GM23338 (cell line): ENCODE measurements around the gene PRUNE1. TPM values are rescaled to one million over a fixed set of nuclear protein-coding genes. Genes with fewer than 3 reads are reported as not detected.

ENCODE experiments used
- ATAC-seq: fragments of 200-7000 bp; cut with Tn5 transposase; 3 replicates; pipeline ENCODE4 v1.9.1; 2020
- DNase-seq: peaks from one replicate; pipeline ENCODE4 v3.0.0-alpha.2; 2015; ENCODE audit warnings: low spot score
- H2AFZ ChIP-seq: fragments of 200-600 bp; sonication (generic); 2 replicates; pipeline ENCODE4 v1.8.0; 2016; ENCODE audit warnings: antibody characterized with exemption, mild to moderate bottlenecking, moderate library complexity
- H3F3A ChIP-seq: fragments of 200-600 bp; sonication (generic); replicated peaks from 2 replicates; pipeline ENCODE4 v1.8.0; 2017; ENCODE audit warnings: antibody characterized with exemption, mixed run types, low read depth
- H3K27ac ChIP-seq: fragments of 200-600 bp; sonication (generic); 2 replicates; pipeline ENCODE4 v1.6.1; 2016; ENCODE audit warnings: low read depth
- H3K27me3 ChIP-seq: fragments of 200-600 bp; sonication (generic); 2 replicates; pipeline ENCODE4 v1.8.0; 2016; ENCODE audit warnings: mild to moderate bottlenecking, mixed run types, moderate library complexity; ENCODE audit not compliant: insufficient read depth
- H3K36me3 ChIP-seq: fragments of 200-600 bp; sonication (generic); 2 replicates; pipeline ENCODE4 v1.8.0; 2016; ENCODE audit warnings: mild to moderate bottlenecking; ENCODE audit not compliant: insufficient read depth
- H3K4me1 ChIP-seq: fragments of 200-600 bp; sonication (generic); 2 replicates; pipeline ENCODE4 v1.8.0; 2016; ENCODE audit warnings: mild to moderate bottlenecking, moderate library complexity; ENCODE audit not compliant: insufficient read depth
- H3K4me2 ChIP-seq: fragments of 200-600 bp; sonication (generic); 2 replicates; pipeline ENCODE4 v1.7.1; 2017; ENCODE audit warnings: mixed run types
- H3K4me3 ChIP-seq: fragments of 200-600 bp; sonication (generic); 2 replicates; pipeline ENCODE4 v1.6.1; 2016; ENCODE audit warnings: mixed run types
- H3K79me2 ChIP-seq: fragments of 200-600 bp; sonication (generic); replicated peaks from 2 replicates; pipeline ENCODE4 v1.8.0; 2017; ENCODE audit warnings: mild to moderate bottlenecking; ENCODE audit not compliant: insufficient read depth
- H3K9me2 ChIP-seq: fragments of 200-600 bp; sonication (generic); 2 replicates; pipeline ENCODE4 v1.8.0; 2017; ENCODE audit not compliant: insufficient read depth
- H4K20me1 ChIP-seq: fragments of 200-600 bp; sonication (generic); replicated peaks from 2 replicates; pipeline ENCODE4 v1.8.0; 2017; ENCODE audit warnings: mild to moderate bottlenecking; ENCODE audit not compliant: insufficient read depth
- H3K27ac Mint-ChIP-seq: 2 replicates; pipeline ENCODE4 v1.8.0; 2020; ENCODE audit warnings: inconsistent platforms, mild to moderate bottlenecking, moderate library complexity, mixed read lengths
- H3K27me3 Mint-ChIP-seq: 3 replicates; pipeline ENCODE4 v1.8.0; 2022; ENCODE audit warnings: low read depth, mild to moderate bottlenecking, moderate library complexity, mixed read lengths, inconsistent platforms; ENCODE audit not compliant: insufficient read depth, poor library complexity
- H3K36me3 Mint-ChIP-seq: 3 replicates; pipeline ENCODE4 v1.8.0; 2021; ENCODE audit warnings: low read depth, mild to moderate bottlenecking, inconsistent platforms, moderate library complexity, mixed read lengths
- H3K4me1 Mint-ChIP-seq: 3 replicates; pipeline ENCODE4 v1.8.0; 2020; ENCODE audit warnings: mild to moderate bottlenecking, inconsistent platforms, mixed read lengths
- H3K4me3 Mint-ChIP-seq: 3 replicates; pipeline ENCODE4 v1.8.0; 2021; ENCODE audit warnings: moderate library complexity, mild to moderate bottlenecking, inconsistent platforms, mixed read lengths
- H3K9me3 Mint-ChIP-seq: 3 replicates; pipeline ENCODE4 v1.8.0; 2020; ENCODE audit warnings: moderate library complexity, mild to moderate bottlenecking, inconsistent platforms, mixed read lengths
- CREB1 ChIP-seq: fragments of 250-450 bp; sonication (Bioruptor Pico); IDR thresholded peaks from 2 replicates; pipeline ENCODE4 v1.5.0; 2020; ENCODE audit warnings: low read depth, mild to moderate bottlenecking, moderate library complexity
- EZH2 ChIP-seq: fragments of 200-600 bp; sonication (generic); IDR thresholded peaks from one replicate; pipeline ENCODE4 v1.8.0; 2017; ENCODE audit warnings: antibody characterized with exemption, mild to moderate bottlenecking, low read depth; ENCODE audit not compliant: unreplicated experiment
- EZH2phosphoT487 ChIP-seq: fragments of 200-600 bp; sonication (generic); IDR thresholded peaks from one replicate; pipeline ENCODE4 v1.8.1; 2018; ENCODE audit warnings: antibody characterized with exemption; ENCODE audit not compliant: unreplicated experiment
- NANOG ChIP-seq: IDR thresholded peaks from 2 replicates; pipeline ENCODE4 v1.6.1; 2016; ENCODE audit warnings: antibody characterized with exemption, borderline replicate concordance
- STAT1 ChIP-seq: IDR thresholded peaks from one replicate; pipeline ENCODE4 v1.6.1; 2016; ENCODE audit warnings: antibody characterized with exemption; ENCODE audit not compliant: unreplicated experiment
- ZNF331 ChIP-seq: fragments of 250-450 bp; sonication (Bioruptor Pico); IDR thresholded peaks from 2 replicates; pipeline ENCODE4 v1.5.0; 2020; ENCODE audit warnings: low read depth, mild to moderate bottlenecking, moderate library complexity
- polyA plus RNA-seq: library from polyadenylated mRNA; unstranded; fragments of >200 nt; fragmentation: Nextera tagmentation; extraction: Ambion mirVana; gene quantifications from 2 replicates; pipeline ENCODE4 v1.2.1, GENCODE V29; 2016
- total RNA-seq: library from RNA; depleted of rRNA; stranded (reverse); fragments of >200 nt; shearing (Covaris generic); gene quantifications from 2 replicates; pipeline ENCODE4 v1.2.3, GENCODE V29; 2014
- TF ChIP-seq, protein P1 (sequence below): IDR thresholded peaks from 2 replicates; pipeline ENCODE4 v1.6.1; 2016; ENCODE audit warnings: antibody characterized with exemption
- TF ChIP-seq, protein P2 (sequence below), 2 experiments: fragments of 200-600 bp in 1 of 2; sonication (generic) in 1 of 2; conservative IDR thresholded peaks; 2 replicates each; pipeline versions ENCODE4 v1.5.1 to v1.6.1; 2016 to 2017; ENCODE audit warnings: antibody characterized with exemption in 2 of 2, low read depth in 2 of 2, mild to moderate bottlenecking in 2 of 2, moderate library complexity in 1 of 2
- TF ChIP-seq, protein P3 (sequence below): fragments of 250-450 bp; sonication (Bioruptor Pico); IDR thresholded peaks from 2 replicates; pipeline ENCODE4 v1.5.0; 2020; ENCODE audit warnings: mild to moderate bottlenecking, moderate library complexity

The PRUNE1 gene
- total and polyA plus RNA-seq, 2 experiments from 2014 or later: 14.7 to 33.2 TPM

DNA sequence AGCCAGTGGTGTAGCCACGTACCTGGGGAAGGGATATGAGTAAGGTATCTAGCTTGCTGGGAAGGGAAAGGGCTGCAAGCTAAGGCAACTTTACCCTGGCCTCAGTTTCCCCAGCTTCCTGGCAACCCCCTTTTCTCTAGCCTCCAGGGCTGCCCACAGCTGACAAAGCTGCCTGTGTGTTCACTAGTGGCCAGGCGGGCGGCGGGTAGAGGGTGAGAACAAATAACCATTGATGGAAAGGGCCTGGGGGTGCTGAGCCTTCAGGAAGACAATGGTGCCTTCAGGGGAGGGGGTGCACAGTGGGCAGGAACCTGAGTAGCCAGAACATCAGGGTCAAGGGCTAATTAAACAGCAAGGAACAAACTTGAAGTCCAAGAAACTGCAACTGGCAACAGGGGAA, 39.8 kb upstream of the PRUNE1 start:
- no peaks in the 10 kb centered on the region; the same call in 2 of the 3 replicates for H3K9me3 Mint-ChIP-seq
- Histone ChIP-seq H2AFZ (no peak overlapping the region), H3K4me2 (no peak overlapping the region), H3K9me2 (no peaks in the 10 kb centered on the region), H4K20me1 (peaks cover 30% of the 10 kb centered on the region), H3K4me1 (peaks cover 36% of the 10 kb centered on the region), H3K4me3 (no peak overlapping the region), H3F3A (peaks cover 26% of the 10 kb centered on the region), H3K36me3 (peaks cover 46% of the 10 kb centered on the region), H3K79me2 (peaks cover 52% of the 10 kb centered on the region), H3K27ac (no peak overlapping the region), H3K27me3 (no peaks in the 10 kb centered on the region)
- peaks cover 69% of the 10 kb centered on the region for H3K36me3 Mint-ChIP-seq
- TF ChIP-seq CREB1 (CRISPR knock-in tag) (no peak), EZH2 (no peak), ZNF331 (CRISPR knock-in tag) (no peak), NANOG (no peak), STAT1 (no peak), EZH2phosphoT487 (no peak)
- TF ChIP-seq, protein P1, sequence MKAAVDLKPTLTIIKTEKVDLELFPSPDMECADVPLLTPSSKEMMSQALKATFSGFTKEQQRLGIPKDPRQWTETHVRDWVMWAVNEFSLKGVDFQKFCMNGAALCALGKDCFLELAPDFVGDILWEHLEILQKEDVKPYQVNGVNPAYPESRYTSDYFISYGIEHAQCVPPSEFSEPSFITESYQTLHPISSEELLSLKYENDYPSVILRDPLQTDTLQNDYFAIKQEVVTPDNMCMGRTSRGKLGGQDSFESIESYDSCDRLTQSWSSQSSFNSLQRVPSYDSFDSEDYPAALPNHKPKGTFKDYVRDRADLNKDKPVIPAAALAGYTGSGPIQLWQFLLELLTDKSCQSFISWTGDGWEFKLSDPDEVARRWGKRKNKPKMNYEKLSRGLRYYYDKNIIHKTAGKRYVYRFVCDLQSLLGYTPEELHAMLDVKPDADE: no peak
- TF ChIP-seq, protein P2, sequence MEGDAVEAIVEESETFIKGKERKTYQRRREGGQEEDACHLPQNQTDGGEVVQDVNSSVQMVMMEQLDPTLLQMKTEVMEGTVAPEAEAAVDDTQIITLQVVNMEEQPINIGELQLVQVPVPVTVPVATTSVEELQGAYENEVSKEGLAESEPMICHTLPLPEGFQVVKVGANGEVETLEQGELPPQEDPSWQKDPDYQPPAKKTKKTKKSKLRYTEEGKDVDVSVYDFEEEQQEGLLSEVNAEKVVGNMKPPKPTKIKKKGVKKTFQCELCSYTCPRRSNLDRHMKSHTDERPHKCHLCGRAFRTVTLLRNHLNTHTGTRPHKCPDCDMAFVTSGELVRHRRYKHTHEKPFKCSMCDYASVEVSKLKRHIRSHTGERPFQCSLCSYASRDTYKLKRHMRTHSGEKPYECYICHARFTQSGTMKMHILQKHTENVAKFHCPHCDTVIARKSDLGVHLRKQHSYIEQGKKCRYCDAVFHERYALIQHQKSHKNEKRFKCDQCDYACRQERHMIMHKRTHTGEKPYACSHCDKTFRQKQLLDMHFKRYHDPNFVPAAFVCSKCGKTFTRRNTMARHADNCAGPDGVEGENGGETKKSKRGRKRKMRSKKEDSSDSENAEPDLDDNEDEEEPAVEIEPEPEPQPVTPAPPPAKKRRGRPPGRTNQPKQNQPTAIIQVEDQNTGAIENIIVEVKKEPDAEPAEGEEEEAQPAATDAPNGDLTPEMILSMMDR (conservative IDR thresholded peaks at IDR 0.05; ENCODE audit: low read depth in 2 of 2): no peak
- TF ChIP-seq, protein P3, sequence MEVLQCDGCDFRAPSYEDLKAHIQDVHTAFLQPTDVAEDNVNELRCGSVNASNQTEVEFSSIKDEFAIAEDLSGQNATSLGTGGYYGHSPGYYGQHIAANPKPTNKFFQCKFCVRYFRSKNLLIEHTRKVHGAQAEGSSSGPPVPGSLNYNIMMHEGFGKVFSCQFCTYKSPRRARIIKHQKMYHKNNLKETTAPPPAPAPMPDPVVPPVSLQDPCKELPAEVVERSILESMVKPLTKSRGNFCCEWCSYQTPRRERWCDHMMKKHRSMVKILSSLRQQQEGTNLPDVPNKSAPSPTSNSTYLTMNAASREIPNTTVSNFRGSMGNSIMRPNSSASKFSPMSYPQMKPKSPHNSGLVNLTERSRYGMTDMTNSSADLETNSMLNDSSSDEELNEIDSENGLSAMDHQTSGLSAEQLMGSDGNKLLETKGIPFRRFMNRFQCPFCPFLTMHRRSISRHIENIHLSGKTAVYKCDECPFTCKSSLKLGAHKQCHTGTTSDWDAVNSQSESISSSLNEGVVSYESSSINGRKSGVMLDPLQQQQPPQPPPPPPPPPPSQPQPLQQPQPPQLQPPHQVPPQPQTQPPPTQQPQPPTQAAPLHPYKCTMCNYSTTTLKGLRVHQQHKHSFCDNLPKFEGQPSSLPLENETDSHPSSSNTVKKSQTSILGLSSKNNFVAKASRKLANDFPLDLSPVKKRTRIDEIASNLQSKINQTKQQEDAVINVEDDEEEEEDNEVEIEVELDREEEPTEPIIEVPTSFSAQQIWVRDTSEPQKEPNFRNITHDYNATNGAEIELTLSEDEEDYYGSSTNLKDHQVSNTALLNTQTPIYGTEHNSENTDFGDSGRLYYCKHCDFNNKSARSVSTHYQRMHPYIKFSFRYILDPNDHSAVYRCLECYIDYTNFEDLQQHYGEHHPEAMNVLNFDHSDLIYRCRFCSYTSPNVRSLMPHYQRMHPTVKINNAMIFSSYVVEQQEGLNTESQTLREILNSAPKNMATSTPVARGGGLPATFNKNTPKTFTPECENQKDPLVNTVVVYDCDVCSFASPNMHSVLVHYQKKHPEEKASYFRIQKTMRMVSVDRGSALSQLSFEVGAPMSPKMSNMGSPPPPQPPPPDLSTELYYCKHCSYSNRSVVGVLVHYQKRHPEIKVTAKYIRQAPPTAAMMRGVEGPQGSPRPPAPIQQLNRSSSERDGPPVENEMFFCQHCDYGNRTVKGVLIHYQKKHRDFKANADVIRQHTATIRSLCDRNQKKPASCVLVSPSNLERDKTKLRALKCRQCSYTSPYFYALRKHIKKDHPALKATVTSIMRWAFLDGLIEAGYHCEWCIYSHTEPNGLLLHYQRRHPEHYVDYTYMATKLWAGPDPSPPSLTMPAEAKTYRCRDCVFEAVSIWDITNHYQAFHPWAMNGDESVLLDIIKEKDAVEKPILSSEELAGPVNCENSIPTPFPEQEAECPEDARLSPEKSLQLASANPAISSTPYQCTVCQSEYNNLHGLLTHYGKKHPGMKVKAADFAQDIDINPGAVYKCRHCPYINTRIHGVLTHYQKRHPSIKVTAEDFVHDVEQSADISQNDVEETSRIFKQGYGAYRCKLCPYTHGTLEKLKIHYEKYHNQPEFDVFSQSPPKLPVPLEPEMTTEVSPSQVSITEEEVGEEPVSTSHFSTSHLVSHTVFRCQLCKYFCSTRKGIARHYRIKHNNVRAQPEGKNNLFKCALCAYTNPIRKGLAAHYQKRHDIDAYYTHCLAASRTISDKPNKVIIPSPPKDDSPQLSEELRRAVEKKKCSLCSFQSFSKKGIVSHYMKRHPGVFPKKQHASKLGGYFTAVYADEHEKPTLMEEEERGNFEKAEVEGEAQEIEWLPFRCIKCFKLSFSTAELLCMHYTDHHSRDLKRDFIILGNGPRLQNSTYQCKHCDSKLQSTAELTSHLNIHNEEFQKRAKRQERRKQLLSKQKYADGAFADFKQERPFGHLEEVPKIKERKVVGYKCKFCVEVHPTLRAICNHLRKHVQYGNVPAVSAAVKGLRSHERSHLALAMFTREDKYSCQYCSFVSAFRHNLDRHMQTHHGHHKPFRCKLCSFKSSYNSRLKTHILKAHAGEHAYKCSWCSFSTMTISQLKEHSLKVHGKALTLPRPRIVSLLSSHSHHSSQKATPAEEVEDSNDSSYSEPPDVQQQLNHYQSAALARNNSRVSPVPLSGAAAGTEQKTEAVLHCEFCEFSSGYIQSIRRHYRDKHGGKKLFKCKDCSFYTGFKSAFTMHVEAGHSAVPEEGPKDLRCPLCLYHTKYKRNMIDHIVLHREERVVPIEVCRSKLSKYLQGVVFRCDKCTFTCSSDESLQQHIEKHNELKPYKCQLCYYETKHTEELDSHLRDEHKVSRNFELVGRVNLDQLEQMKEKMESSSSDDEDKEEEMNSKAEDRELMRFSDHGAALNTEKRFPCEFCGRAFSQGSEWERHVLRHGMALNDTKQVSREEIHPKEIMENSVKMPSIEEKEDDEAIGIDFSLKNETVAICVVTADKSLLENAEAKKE (CRISPR knock-in tag): no peak
- H3K27ac Mint-ChIP-seq: no peak overlapping the region
- H3K4me3 Mint-ChIP-seq: no peak overlapping the region
- DNase-seq (no peak), ATAC-seq (no peak)
- peaks cover 18% of the 10 kb centered on the region for H3K27me3 Mint-ChIP-seq
- H3K4me1 Mint-ChIP-seq: peaks cover 42% of the 10 kb centered on the region
